SK-N-SH treated with all-trans-retinoic acid at 6 μM for 48 hours (cell line): Measurements from ENCODE around the gene QPCTL.

Experiments
- ATAC-seq: fragments of 200-7000 bp; cut with Tn5 transposase; 3 replicates; pipeline ENCODE4 v1.9.1; 2020; ENCODE audit warnings: mild to moderate bottlenecking, moderate library complexity
- ARNTL ChIP-seq: fragments of 450-650 bp; formaldehyde crosslinking; IDR thresholded peaks from 2 replicates; pipeline ENCODE4 v1.5.0; 2020; ENCODE audit warnings: low read depth, mild to moderate bottlenecking, moderate library complexity, borderline replicate concordance
- BACH2 ChIP-seq: fragments of 250-450 bp; sonication (Bioruptor Pico); IDR thresholded peaks from 2 replicates; pipeline ENCODE4 v1.9.0; 2021; ENCODE audit warnings: mild to moderate bottlenecking, borderline replicate concordance
- CSDC2 ChIP-seq: fragments of 250-450 bp; sonication (Bioruptor Pico); IDR thresholded peaks from 2 replicates; pipeline ENCODE4 v1.5.0; 2020; ENCODE audit warnings: mild to moderate bottlenecking, moderate library complexity
- ESRRG ChIP-seq: fragments of 250-450 bp; sonication (Bioruptor Pico); IDR thresholded peaks from 2 replicates; pipeline ENCODE4 v1.6.1; 2021; ENCODE audit warnings: mild to moderate bottlenecking
- GLIS3 ChIP-seq: fragments of 250-450 bp; sonication (Bioruptor Pico); IDR thresholded peaks from 2 replicates; pipeline ENCODE4 v1.5.0; 2020; ENCODE audit warnings: mild to moderate bottlenecking, moderate library complexity
- ISL1 ChIP-seq: fragments of 250-450 bp; sonication (Bioruptor Pico); IDR thresholded peaks from 2 replicates; pipeline ENCODE4 v2.1.2; 2022; ENCODE audit warnings: mild to moderate bottlenecking, moderate library complexity
- OSR1 ChIP-seq: fragments of 250-450 bp; sonication (Bioruptor Pico); IDR thresholded peaks from 2 replicates; pipeline ENCODE4 v1.8.0; 2022; ENCODE audit warnings: moderate library complexity, mild to moderate bottlenecking, inconsistent platforms
- PPARA ChIP-seq: fragments of 250-450 bp; sonication (Bioruptor Pico); IDR thresholded peaks from 2 replicates; pipeline ENCODE4 v1.5.0; 2020; ENCODE audit warnings: mild to moderate bottlenecking, borderline replicate concordance
- RARB ChIP-seq: fragments of 250-450 bp; sonication (Bioruptor Pico); IDR thresholded peaks from 2 replicates; pipeline ENCODE4 v1.8.0; 2021; ENCODE audit warnings: mild to moderate bottlenecking, moderate library complexity
- SNAI2 ChIP-seq: fragments of 250-450 bp; sonication (Bioruptor Pico); IDR thresholded peaks from 2 replicates; pipeline ENCODE4 v1.5.0; 2020; ENCODE audit warnings: mild to moderate bottlenecking, moderate library complexity
- TOX ChIP-seq: fragments of 250-450 bp; sonication (Bioruptor Pico); IDR thresholded peaks from 2 replicates; pipeline ENCODE4 v1.8.0; 2021; ENCODE audit warnings: mild to moderate bottlenecking, moderate library complexity, borderline replicate concordance
- TSHZ2 ChIP-seq: fragments of 250-450 bp; sonication (Bioruptor Pico); IDR thresholded peaks from 2 replicates; pipeline ENCODE4 v1.5.0; 2020; ENCODE audit warnings: mild to moderate bottlenecking, moderate library complexity
- ZC3H10 ChIP-seq: fragments of 250-450 bp; sonication (Bioruptor Pico); IDR thresholded peaks from 2 replicates; pipeline ENCODE4 v1.5.1; 2021; ENCODE audit warnings: mild to moderate bottlenecking, moderate library complexity
- ZFP30 ChIP-seq: fragments of 450-650 bp; formaldehyde crosslinking; IDR thresholded peaks from 2 replicates; pipeline ENCODE4 v1.5.0; 2022; ENCODE audit warnings: mild to moderate bottlenecking, moderate library complexity
- ZNF70 ChIP-seq: fragments of 450-650 bp; formaldehyde crosslinking; IDR thresholded peaks from 2 replicates; pipeline ENCODE4 v1.5.0; 2020; ENCODE audit warnings: mild to moderate bottlenecking, moderate library complexity
- ZNF8 ChIP-seq: fragments of 450-650 bp; formaldehyde crosslinking; IDR thresholded peaks from 2 replicates; pipeline ENCODE4 v1.5.0; 2020; ENCODE audit warnings: mild to moderate bottlenecking, moderate library complexity
- TF ChIP-seq, protein P1 (sequence below): fragments of 250-450 bp; sonication (Bioruptor Pico); IDR thresholded peaks from 2 replicates; pipeline ENCODE4 v1.8.0; 2020; ENCODE audit warnings: mild to moderate bottlenecking, moderate library complexity, borderline replicate concordance
- TF ChIP-seq, protein P2 (sequence below): fragments of 250-450 bp; sonication (Bioruptor Pico); IDR thresholded peaks from 2 replicates; pipeline ENCODE4 v1.5.1; 2021; ENCODE audit warnings: mild to moderate bottlenecking, moderate library complexity
- TF ChIP-seq, protein P3 (sequence below): fragments of 250-450 bp; sonication (Bioruptor Pico); IDR thresholded peaks from 2 replicates; pipeline ENCODE4 v1.8.0; 2021; ENCODE audit warnings: low read depth, mild to moderate bottlenecking, moderate library complexity, borderline replicate concordance

The QPCTL gene

DNA sequence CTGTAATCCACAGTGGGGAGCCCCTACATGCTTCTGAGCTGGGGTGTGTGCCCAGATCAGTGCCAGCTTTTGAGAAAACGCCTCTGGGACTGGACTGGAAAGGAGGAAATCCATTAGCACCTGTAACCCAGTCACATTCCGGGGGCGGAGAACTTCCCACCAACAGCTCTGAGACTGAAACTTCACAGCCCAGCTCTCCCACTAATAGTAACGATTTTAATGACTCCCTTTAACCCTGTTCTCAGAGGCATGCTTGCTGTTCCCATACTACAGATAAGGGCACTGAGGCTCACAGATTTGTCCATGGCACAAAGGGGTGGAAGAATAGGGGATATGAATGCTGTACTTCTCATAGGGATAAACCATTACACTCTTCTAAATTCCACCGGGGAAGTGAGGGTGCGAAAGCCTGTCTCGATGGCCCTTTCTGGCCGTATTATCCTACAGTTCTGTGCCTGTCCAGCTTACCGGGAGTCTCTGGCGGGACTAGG, 37.4 kb downstream of the QPCTL start (continued):
- TF ChIP-seq PPARA (CRISPR knock-in tag) = no peak
- TF ChIP-seq OSR1 (CRISPR knock-in tag) = no peak
- no peak for TF ChIP-seq GLIS3 (CRISPR knock-in tag)
- TF ChIP-seq, all 23 proteins: peak for 0

GRCh38 chr19:45730368-45731288, 38.2 kb downstream of the QPCTL start, which contains the start of gene FBXO46:
FBXO46 (minus strand) TSS chr19:45730896; CDS start chr19:45713495, 17,401 bp downstream.
- peak; percentile 99 for ATAC-seq
- TF ChIP-seq PPARA (CRISPR knock-in tag) (no peak), ISL1 (no peak), SNAI2 (CRISPR knock-in tag) (no peak), RARB (CRISPR knock-in tag) (no peak), CSDC2 (CRISPR knock-in tag) (no peak), ZC3H10 (CRISPR knock-in tag) (no peak), ZNF8 (CRISPR knock-in tag) (no peak), TOX (CRISPR knock-in tag) (no peak), TSHZ2 (no peak), GLIS3 (CRISPR knock-in tag) (no peak), ESRRG (CRISPR knock-in tag) (no peak), ARNTL (CRISPR knock-in tag) (no peak)
- TF ChIP-seq, protein P1, sequence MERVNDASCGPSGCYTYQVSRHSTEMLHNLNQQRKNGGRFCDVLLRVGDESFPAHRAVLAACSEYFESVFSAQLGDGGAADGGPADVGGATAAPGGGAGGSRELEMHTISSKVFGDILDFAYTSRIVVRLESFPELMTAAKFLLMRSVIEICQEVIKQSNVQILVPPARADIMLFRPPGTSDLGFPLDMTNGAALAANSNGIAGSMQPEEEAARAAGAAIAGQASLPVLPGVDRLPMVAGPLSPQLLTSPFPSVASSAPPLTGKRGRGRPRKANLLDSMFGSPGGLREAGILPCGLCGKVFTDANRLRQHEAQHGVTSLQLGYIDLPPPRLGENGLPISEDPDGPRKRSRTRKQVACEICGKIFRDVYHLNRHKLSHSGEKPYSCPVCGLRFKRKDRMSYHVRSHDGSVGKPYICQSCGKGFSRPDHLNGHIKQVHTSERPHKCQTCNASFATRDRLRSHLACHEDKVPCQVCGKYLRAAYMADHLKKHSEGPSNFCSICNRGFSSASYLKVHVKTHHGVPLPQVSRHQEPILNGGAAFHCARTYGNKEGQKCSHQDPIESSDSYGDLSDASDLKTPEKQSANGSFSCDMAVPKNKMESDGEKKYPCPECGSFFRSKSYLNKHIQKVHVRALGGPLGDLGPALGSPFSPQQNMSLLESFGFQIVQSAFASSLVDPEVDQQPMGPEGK (CRISPR knock-in tag) = no peak

DNA sequence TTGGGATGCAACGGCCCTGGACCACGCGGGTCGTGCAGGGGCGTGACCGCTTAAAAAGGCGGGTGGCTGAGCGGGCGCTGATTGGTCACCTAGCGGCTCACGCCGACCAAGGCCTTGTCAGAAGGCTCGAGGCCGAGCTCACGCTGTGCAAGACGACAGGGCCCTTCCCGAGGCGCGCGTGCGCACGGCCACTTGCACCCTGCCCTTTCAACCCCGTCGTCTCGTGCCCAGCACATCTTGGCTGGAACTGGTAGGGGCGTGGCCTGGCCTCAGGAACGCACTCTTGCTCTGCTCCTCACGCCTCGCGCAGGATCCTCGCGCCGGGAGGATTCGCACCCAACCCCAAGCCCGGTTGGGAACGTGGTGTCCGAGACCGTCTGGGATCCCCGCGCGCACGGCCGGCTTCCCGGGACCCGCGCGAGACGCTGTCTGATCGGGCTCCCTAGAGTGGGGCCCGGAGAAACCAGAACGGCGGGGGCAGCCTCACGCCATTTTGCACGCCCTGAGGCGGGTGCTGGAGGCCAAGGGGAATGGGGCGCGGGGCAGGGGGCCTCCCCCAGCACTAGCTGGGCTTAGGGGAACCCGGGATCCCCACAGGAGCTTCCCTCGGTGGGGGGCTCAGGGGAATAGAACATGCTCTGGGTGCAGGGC, 40.8 kb downstream of the QPCTL start, which contains the start of gene MEIOSIN:
Gene MEIOSIN, plus strand, starts transcription at position 280 of the 651 bp plus-strand sequence. CDS start 1,938 bp downstream, outside the sequence.
- TF ChIP-seq TOX (CRISPR knock-in tag) = no peak
- TF ChIP-seq ZNF8 (CRISPR knock-in tag) = no peak
- no peak for TF ChIP-seq TSHZ2
- TF ChIP-seq RARB (CRISPR knock-in tag) = no peak
- no peak for TF ChIP-seq ZNF70 (CRISPR knock-in tag)
- TF ChIP-seq ZFP30 (CRISPR knock-in tag) = no peak
- TF ChIP-seq ISL1 = no peak
- TF ChIP-seq, protein P2, sequence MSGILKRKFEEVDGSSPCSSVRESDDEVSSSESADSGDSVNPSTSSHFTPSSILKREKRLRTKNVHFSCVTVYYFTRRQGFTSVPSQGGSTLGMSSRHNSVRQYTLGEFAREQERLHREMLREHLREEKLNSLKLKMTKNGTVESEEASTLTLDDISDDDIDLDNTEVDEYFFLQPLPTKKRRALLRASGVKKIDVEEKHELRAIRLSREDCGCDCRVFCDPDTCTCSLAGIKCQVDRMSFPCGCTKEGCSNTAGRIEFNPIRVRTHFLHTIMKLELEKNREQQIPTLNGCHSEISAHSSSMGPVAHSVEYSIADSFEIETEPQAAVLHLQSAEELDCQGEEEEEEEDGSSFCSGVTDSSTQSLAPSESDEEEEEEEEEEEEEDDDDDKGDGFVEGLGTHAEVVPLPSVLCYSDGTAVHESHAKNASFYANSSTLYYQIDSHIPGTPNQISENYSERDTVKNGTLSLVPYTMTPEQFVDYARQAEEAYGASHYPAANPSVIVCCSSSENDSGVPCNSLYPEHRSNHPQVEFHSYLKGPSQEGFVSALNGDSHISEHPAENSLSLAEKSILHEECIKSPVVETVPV (CRISPR knock-in tag) = no peak
- TF ChIP-seq CSDC2 (CRISPR knock-in tag) = no peak
- no peak for TF ChIP-seq OSR1 (CRISPR knock-in tag)
- no peak for TF ChIP-seq BACH2 (CRISPR knock-in tag)
- TF ChIP-seq SNAI2 (CRISPR knock-in tag) = no peak
- TF ChIP-seq, protein P3, sequence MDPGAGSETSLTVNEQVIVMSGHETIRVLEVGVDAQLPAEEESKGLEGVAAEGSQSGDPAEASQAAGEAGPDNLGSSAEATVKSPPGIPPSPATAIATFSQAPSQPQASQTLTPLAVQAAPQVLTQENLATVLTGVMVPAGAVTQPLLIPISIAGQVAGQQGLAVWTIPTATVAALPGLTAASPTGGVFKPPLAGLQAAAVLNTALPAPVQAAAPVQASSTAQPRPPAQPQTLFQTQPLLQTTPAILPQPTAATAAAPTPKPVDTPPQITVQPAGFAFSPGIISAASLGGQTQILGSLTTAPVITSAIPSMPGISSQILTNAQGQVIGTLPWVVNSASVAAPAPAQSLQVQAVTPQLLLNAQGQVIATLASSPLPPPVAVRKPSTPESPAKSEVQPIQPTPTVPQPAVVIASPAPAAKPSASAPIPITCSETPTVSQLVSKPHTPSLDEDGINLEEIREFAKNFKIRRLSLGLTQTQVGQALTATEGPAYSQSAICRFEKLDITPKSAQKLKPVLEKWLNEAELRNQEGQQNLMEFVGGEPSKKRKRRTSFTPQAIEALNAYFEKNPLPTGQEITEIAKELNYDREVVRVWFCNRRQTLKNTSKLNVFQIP (CRISPR knock-in tag) = no peak
- no peak for ATAC-seq
